Measurements from ENCODE around the gene NFASC. TPM values are rescaled to one million over a fixed set of nuclear protein-coding genes. Genes with fewer than 3 reads are reported as not detected.

The NFASC gene
- total and polyA plus RNA-seq, 12 donors: 1.9 to 24.1 (median 9.2) TPM

DNA sequence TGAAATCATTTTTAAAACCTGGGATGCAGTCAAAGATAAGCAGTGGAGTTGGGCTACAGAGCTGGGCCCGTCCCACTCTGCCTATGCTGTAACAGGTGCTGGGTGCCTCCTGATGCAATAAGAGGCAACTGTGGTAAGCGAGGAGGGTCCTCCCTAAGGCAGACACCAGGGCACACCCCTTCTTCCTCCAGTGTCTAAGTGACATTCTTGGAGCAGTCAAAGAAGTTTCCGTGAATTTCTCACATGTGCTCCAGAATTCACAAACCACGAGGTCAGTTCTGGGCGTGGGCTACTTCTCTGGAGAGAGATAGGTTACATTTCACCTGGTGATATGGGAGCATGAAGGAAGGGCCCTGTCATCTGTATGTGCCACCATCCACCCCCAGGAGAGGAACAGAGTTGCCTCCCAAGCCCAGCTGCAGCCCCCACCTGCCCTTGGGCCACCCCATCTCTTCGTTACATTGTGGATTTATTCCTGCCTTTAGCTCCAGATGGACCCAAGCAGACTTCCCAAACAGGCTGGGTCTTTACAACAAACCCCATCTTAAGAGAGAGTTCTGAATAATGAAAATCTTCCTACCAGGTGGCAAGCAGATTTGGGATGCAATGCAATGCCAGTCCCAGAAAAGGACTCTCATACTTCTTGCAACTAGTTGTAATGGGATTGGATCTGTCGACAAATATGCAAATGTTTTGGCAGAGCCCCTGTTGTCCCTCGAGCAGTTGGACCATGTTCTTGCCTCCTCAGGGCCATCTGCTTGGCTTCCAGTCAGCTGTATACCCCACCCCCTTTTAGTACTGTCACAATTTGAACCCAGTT is 89.9 kb downstream of the NFASC start:
- WGBS, 2 donors: 73 to 78% methylated on average over 8 of the region's 8 CpGs

DNA sequence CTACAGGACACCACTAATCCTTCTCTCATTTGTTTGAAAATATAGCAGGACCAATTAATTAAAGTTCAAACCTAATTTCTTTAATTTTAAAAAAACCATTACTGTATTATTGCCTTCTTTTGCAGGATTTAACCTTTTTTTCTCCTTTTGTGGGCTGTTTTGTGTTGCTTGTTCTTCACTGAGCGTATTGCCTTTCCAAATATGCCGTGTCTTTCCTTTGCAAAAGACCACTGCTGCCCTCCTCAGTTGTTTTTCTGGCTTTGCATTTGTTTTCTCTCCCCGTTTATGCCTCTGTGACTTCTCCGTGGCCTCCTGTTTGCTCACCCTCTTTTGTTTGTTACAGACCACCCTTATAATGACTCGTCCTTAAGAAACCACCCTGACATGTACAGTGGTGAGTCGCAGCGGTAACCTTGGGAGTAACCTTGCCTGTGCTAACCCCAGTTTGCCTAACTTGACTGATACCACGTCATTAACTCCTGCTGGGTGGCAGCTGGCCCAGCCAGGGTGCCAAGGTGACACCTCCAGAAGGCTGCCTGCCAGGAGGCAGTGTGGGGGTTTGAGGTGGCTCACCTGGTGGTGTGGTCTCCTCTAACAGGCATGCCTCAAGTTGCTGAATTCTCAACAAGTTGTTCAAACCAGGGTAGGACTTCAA is 91.2 kb downstream of the NFASC start:
- H3K36me3 ChIP-seq: peaks cover 0 to 66% (median 0%) of the 10 kb centered on the region in 9 donors
- H3K27ac ChIP-seq: no peak overlapping the region
- ATAC-seq (peak in 2 of 8 donors; percentile 25 to 39), DNase-seq (peak in 1 of 2 donors; percentile 42)
- peaks cover 0 to 37% (median 20%) of the 10 kb centered on the region in 9 donors for H3K4me1 ChIP-seq
- intact Hi-C loops (cut with DNase I): loop anchor here in 1 of 10 donors (5.0 kb wide), 1 partner anchor 155 kb away; no protein-coding TSS in a partner anchor
- no peaks in the 10 kb centered on the region for H3K27me3 ChIP-seq
- H3K9me3 ChIP-seq: no peaks in the 10 kb centered on the region
- WGBS, 2 donors: 52 to 62% methylated on average over 8 of the region's 8 CpGs
- peak in 1 of 9 donors; percentile 15 for TF ChIP-seq CTCF (IDR thresholded peaks at IDR 0.05)
- no peak overlapping the region for H3K4me3 ChIP-seq

More for the DNA sequence above, 89.9 kb downstream of the NFASC start:
- no peak for DNase-seq
- peaks cover 0 to 37% (median 20%) of the 10 kb centered on the region in 9 donors for H3K4me1 ChIP-seq
- no peak for ATAC-seq
- H3K36me3 ChIP-seq: peaks cover 0 to 78% (median 0%) of the 10 kb centered on the region in 9 donors
- TF ChIP-seq CTCF (IDR thresholded peaks at IDR 0.05): no peak
- H3K27ac ChIP-seq: peak overlapping the region in 9 of 10 donors; percentile 37 to 84 (median 72)
- intact Hi-C loops (cut with DNase I): loop anchor here in 1 of 10 donors (5.0 kb wide), 1 partner anchor 153 kb away; no protein-coding TSS in a partner anchor
- no peaks in the 10 kb centered on the region for H3K27me3 ChIP-seq
- H3K9me3 ChIP-seq: no peaks in the 10 kb centered on the region
- H3K4me3 ChIP-seq: no peak overlapping the region

DNA sequence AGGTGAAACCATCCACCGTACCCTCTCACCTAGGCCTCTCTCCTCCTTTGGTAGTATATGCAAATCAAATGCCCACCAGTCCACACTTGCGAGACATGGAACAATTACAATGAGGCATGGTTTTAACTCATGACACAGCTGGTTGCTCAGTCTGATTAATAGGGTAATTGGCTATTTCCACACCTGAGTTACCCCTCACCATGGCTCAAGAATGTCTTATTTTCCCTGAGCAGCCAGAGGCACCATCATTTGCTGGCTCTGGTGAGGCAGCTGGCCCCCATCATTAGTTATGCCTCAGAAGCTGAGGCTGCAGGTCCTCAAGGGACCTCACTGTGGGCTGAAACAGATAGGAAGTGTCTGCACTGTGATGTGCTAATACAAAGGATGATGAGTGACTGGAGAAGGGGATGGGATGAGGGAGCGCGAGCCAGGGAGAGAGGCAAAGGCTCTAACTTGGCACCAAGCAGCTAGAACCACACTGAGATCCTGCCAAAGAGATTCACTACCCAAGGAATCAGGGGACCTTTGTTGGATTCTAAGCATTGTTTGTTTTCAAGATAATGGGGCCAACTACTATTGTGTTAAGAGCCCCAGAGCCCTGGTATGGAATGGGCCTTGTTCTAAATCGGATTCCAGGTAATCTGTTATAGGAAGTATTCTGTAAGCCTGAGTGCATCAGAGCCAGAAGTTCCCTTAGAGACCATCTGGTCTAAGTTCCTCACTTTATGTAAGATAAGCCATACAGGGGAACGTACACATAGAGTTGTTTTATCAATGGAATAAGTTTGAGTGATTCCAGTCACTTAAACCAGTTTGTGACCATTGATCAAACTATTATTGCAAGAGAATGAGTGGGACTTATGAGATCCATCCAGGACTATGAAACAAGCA is 92.3 kb downstream of the NFASC start:
- peaks cover 0 to 4% (median 0%) of the 10 kb centered on the region in 7 donors for H3K27me3 ChIP-seq
- peaks cover 0 to 61% (median 0%) of the 10 kb centered on the region in 9 donors for H3K36me3 ChIP-seq
- 80 to 84% methylated on average over 6 of the region's 6 CpGs for WGBS, 2 donors
- ATAC-seq (no peak), DNase-seq (no peak)
- TF ChIP-seq CTCF (IDR thresholded peaks at IDR 0.05): no peak
- intact Hi-C loops (cut with DNase I): loop anchor here in 1 of 10 donors (5.0 kb wide), 1 partner anchor 156 kb away; no protein-coding TSS in a partner anchor
- no peak overlapping the region for H3K27ac ChIP-seq
- H3K4me3 ChIP-seq: no peak overlapping the region
- no peaks in the 10 kb centered on the region for H3K9me3 ChIP-seq
- peaks cover 0 to 37% (median 20%) of the 10 kb centered on the region in 9 donors for H3K4me1 ChIP-seq
